Osteocyte (in vitro differentiated cells): ENCODE data around the gene KSR2. TPM values are rescaled to one million over a fixed set of nuclear protein-coding genes. Genes with fewer than 3 reads are reported as not detected.

Experiments
- DNase-seq: peaks from one replicate; pipeline ENCODE4 v3.0.0; 2021; ENCODE audit warnings: mixed read lengths; ENCODE audit not compliant: unreplicated experiment; ENCODE audit errors: extremely low spot score
- H3K27ac Mint-ChIP-seq: one replicate; pipeline ENCODE4 v1.8.0; 2021; ENCODE audit warnings: mild to moderate bottlenecking, mixed read lengths; ENCODE audit not compliant: unreplicated experiment
- H3K27me3 Mint-ChIP-seq: one replicate; pipeline ENCODE4 v1.8.0; 2021; ENCODE audit warnings: mixed read lengths; ENCODE audit not compliant: unreplicated experiment
- H3K36me3 Mint-ChIP-seq: one replicate; pipeline ENCODE4 v1.8.0; 2021; ENCODE audit warnings: mixed read lengths; ENCODE audit not compliant: unreplicated experiment
- H3K4me1 Mint-ChIP-seq: one replicate; pipeline ENCODE4 v1.8.0; 2021; ENCODE audit warnings: mixed read lengths; ENCODE audit not compliant: unreplicated experiment
- H3K4me3 Mint-ChIP-seq: one replicate; pipeline ENCODE4 v1.8.0; 2021; ENCODE audit warnings: mild to moderate bottlenecking, moderate library complexity, mixed read lengths; ENCODE audit not compliant: unreplicated experiment
- H3K9me3 Mint-ChIP-seq: one replicate; pipeline ENCODE4 v1.8.0; 2021; ENCODE audit warnings: mixed read lengths; ENCODE audit not compliant: unreplicated experiment
- total RNA-seq: library from RNA; stranded (reverse); gene quantifications from 2 replicates; pipeline ENCODE4 v1.2.1, GENCODE V29; 2021
- TF ChIP-seq, protein P1 (sequence below): fragments of 200-600 bp; sonication (generic); IDR thresholded peaks from 2 replicates; pipeline ENCODE4 v1.5.0; 2021; ENCODE audit warnings: antibody characterized with exemption, mild to moderate bottlenecking, moderate library complexity

KSR2 gene
- total RNA-seq, 1 donor from 2014 or later, result not detected

DNA sequence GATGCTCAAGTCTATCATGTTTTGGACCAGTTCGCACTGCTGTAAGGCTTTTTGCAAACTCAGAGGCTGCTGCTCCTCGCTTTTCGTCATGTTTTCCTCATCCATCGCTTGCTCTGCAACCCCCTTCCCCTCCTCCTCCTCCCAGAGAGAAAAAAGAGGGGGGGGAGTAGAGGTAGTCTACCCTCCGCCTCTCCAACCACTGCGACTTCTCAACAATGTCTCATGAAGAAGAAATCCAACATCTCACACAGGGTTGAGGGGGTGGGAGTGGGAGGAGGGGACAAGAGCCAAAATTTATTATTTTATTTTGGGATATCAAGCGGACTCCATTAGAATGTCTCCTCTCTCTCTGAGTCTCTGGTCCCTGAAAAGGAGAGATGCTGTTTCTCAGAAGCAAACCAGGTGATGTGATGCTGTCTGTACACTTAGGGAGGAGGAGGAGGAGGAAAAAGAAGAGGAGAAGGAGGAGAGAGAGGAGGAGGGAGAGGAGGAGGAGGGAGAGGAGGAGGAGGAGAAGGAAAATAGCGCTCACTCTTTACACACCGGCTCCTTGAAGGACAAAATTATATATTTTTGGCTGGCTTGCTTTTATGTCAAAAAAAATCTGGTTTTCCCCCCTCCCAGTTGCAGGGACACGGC, 520 bp downstream of the KSR2 start:
- Mint-ChIP-seq H3K27ac (no peak overlapping the region), H3K9me3 (peaks cover 4% of the 10 kb centered on the region), H3K36me3 (no peaks in the 10 kb centered on the region), H3K4me3 (peak overlapping the region; percentile 75), H3K27me3 (peaks cover 45% of the 10 kb centered on the region), H3K4me1 (peaks cover 10% of the 10 kb centered on the region)
- TF ChIP-seq, protein P1, sequence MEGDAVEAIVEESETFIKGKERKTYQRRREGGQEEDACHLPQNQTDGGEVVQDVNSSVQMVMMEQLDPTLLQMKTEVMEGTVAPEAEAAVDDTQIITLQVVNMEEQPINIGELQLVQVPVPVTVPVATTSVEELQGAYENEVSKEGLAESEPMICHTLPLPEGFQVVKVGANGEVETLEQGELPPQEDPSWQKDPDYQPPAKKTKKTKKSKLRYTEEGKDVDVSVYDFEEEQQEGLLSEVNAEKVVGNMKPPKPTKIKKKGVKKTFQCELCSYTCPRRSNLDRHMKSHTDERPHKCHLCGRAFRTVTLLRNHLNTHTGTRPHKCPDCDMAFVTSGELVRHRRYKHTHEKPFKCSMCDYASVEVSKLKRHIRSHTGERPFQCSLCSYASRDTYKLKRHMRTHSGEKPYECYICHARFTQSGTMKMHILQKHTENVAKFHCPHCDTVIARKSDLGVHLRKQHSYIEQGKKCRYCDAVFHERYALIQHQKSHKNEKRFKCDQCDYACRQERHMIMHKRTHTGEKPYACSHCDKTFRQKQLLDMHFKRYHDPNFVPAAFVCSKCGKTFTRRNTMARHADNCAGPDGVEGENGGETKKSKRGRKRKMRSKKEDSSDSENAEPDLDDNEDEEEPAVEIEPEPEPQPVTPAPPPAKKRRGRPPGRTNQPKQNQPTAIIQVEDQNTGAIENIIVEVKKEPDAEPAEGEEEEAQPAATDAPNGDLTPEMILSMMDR, result no peak
- DNase-seq, result no peak

DNA sequence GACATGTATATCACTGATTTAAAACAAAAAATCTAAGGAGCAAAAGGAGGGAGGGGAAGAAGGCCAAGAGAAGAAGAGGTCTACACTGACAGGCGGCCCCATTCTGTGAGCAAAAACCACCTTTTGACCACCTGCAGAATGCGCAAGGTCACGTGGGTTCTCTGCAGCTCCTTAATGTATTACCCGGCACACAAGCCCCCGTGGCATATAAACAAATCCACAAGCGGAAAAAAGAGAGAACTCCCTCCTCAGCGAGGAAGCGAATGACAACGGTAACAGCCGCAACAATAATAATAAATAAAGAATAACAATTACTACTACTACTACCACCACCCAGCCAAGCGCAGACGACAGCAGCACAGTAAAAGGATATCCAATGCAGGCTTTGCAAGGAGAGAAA, 1.3 kb downstream of the KSR2 start:
- Mint-ChIP-seq H3K36me3 (no peaks in the 10 kb centered on the region), H3K27me3 (peaks cover 45% of the 10 kb centered on the region), H3K27ac (no peak overlapping the region), H3K4me1 (peaks cover 10% of the 10 kb centered on the region), H3K9me3 (peaks cover 4% of the 10 kb centered on the region), H3K4me3 (no peak overlapping the region)
- no peak for DNase-seq
- TF ChIP-seq, protein P1, result no peak

DNA sequence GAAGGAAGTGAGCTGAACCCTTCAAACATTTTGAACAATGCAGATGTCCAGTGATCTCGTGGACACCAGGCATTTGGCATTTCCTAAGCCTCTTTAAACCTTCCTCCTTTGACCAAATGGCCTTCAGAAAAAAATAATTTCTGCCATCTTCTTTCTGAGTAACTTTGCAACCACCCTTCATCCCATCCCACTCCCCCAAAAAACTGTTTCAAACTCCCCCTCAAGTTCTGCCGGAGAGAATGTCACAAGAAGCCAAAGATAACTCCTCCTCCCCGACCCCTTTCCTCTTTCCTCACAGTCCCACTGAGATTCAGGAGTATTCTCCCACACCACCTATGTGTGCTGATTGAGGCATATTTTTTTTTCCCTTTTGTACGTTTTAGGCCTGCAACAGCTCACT, 1.7 kb downstream of the KSR2 start:
- Mint-ChIP-seq H3K27ac (no peak overlapping the region), H3K9me3 (peaks cover 4% of the 10 kb centered on the region), H3K36me3 (no peaks in the 10 kb centered on the region), H3K27me3 (peaks cover 45% of the 10 kb centered on the region), H3K4me3 (no peak overlapping the region), H3K4me1 (peaks cover 10% of the 10 kb centered on the region)
- TF ChIP-seq, protein P1, result no peak
- DNase-seq, result no peak

DNA sequence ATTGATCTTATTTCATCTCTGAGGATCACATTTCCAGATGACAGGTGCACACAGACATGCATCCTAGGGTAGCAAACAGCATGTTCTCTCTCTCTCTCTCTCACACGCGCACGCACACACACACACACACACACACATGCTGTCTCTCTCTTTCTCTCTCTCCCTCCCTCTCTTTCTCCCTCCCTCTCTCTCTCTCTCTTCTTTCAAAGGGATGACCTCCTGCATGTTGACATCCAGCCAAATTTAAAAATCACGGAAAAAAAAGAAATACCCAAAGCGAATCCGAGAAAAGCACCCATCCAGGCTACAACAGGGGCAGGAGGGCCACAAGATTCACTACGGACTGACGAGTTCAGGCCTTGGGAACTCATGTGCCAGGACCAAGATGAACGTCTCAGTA, 2.3 kb downstream of the KSR2 start:
- H3K4me1 Mint-ChIP-seq, result peaks cover 10% of the 10 kb centered on the region
- peaks cover 46% of the 10 kb centered on the region for H3K27me3 Mint-ChIP-seq
- no peak overlapping the region for H3K27ac Mint-ChIP-seq
- DNase-seq, result no peak
- no peak overlapping the region for H3K4me3 Mint-ChIP-seq
- no peaks in the 10 kb centered on the region for H3K36me3 Mint-ChIP-seq
- H3K9me3 Mint-ChIP-seq, result peaks cover 4% of the 10 kb centered on the region
- TF ChIP-seq, protein P1, result no peak

DNA sequence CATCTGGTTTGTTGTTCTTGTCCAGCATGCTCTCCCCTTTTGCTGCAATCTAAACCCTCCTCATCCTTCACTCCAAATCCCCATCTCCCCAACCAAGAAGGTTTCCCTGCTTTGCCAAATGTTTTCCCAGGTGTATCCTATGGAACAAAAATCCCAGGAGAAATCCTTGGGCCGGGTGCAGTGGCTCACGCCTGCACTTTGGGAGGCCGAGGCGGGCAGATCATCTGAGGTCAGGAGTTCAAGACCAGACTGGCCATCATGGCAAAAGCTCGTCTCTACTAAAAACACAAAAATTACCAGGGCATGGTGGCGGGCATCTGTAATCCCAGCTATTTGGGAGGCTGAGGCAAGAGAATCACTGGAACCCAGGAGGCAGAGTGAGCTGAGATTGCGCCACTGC, 5.0 kb downstream of the KSR2 start:
- Mint-ChIP-seq H3K4me1 (peaks cover 6% of the 10 kb centered on the region), H3K27ac (no peak overlapping the region), H3K4me3 (no peak overlapping the region), H3K9me3 (no peaks in the 10 kb centered on the region), H3K27me3 (peaks cover 35% of the 10 kb centered on the region), H3K36me3 (no peaks in the 10 kb centered on the region)
- DNase-seq, result no peak
- TF ChIP-seq, protein P1, result no peak
